Adrenal gland (tissue), 12 donors: ENCODE measurements around the gene EHBP1. TPM values are rescaled to one million over a fixed set of nuclear protein-coding genes. Genes with fewer than 3 reads are reported as not detected.
"Not testable (repeated sequence)": the region's sequence is repeated elsewhere in the genome, so short reads cannot be mapped to it uniquely, and the experiment has no call there.

ENCODE experiments used
- DNase-seq, 7 donors: peaks; one replicate each; pipeline ENCODE4 v3.0.0-alpha.2; 2019 to 2020
- H3K27ac ChIP-seq, 5 donors: fragments of 200-600 bp; sonication (generic) in 4 of 5; 1 replicate in 3 of 5; 2 replicates in 2 of 5; pipeline versions ENCODE4 v1.5.1 to v1.8.0; 2016 to 2020; ENCODE audit warnings: mild to moderate bottlenecking in 1 of 5
- H3K27me3 ChIP-seq: fragments of 200-600 bp; 2 replicates; pipeline ENCODE4 v1.8.0; 2021
- H3K36me3 ChIP-seq, 2 donors: fragments of 200-600 bp; replicated peaks in 1 of 2; 1 replicate in 1 of 2; 2 replicates in 1 of 2; pipeline versions ENCODE4 v1.5.1 to v1.8.0; 2018 to 2022
- H3K4me1 ChIP-seq, 2 donors: fragments of 200-600 bp; replicated peaks in 1 of 2; 1 replicate in 1 of 2; 2 replicates in 1 of 2; pipeline versions ENCODE4 v1.5.1 to v1.8.0; 2018 to 2021
- H3K4me3 ChIP-seq, 4 donors: fragments of 200-600 bp; sonication (generic) in 3 of 4; one replicate each; pipeline ENCODE4 v1.5.1; 2016 to 2018
- H3K9me3 ChIP-seq, 3 donors: fragments of 200-600 bp; sonication (generic) in 1 of 3; replicated peaks in 1 of 3; 1 replicate in 2 of 3; 2 replicates in 1 of 3; pipeline versions ENCODE4 v1.5.1 to v1.8.0; 2016 to 2021
- CTCF ChIP-seq, 6 experiments: fragments of 450-650 bp in 4 of 6; fragments of 200-600 bp in 2 of 6; sonication (generic) in 1 of 6; IDR thresholded peaks; 1 replicate in 5 of 6; 2 replicates in 1 of 6; pipeline versions ENCODE4 v1.5.1 to v1.8.0; 2016 to 2021; ENCODE audit warnings: antibody characterized with exemption in 6 of 6, mild to moderate bottlenecking in 2 of 6, moderate library complexity in 1 of 6
- POLR2A ChIP-seq, 2 donors: fragments of 450-650 bp; IDR thresholded peaks; one replicate each; pipeline ENCODE4 v1.6.1; 2017; ENCODE audit warnings: antibody characterized with exemption in 2 of 2, mild to moderate bottlenecking in 2 of 2, moderate library complexity in 1 of 2
- WGBS, 4 donors: extraction: QIAGEN DNeasy Blood & Tissue Kit in 2 of 4; methylation state at CpG; one replicate each; pipeline versions ENCODE4 v1.1.5 to v1.1.7; 2013 to 2017; 5-methylcytosine and 5-hydroxymethylcytosine counted together
- intact Hi-C, 2 donors: fragments of 100-400 bp; cut with DNase I; formaldehyde crosslinking; loops; one replicate each; pipeline versions ENCODE4 v1.14.1 to v1.15.0; 2022 to 2023
- polyA plus RNA-seq, 3 donors: library from polyadenylated mRNA; stranded (reverse); fragments of 200-250 nt in 2 of 3; fragments of 350-450 nt in 1 of 3; fragmentation: Illumina TruSeq in 1 of 3; extraction: RNeasy Lipid Tissue Mini Kit (QIAGEN cat#74804) in 1 of 3; gene quantifications; one replicate each; pipeline ENCODE4 v1.2.3, GENCODE V29; 2013 to 2014
- total RNA-seq, 9 donors: library from RNA; depleted of rRNA in 4 of 9; stranded (reverse); fragments of >200 nt in 4 of 9; fragments of 120-200 nt in 1 of 9; fragmentation: NEBNext Ultra II Directional in 1 of 9; extraction: Animal tissue kit (Norgen Biotek cat#: 25700) in 1 of 9; gene quantifications; one replicate each; pipeline versions ENCODE4 v1.1.0 to v1.2.4, GENCODE V29; 2013 to 2023
- donor health status: healthy with polysubstance abuse.
- donor health status: Bipolar disorder and iron deficiency.
- donor health status: DM: yes; HTN: yes; CAD: no.
- donor health status: DM: no; HTN: no; CAD: no.
- donor health status: DM: no; HTN: no; CAD: no.
- donor health status: DM: yes; HTN: yes; CAD: no.

EHBP1 gene
- total and polyA plus RNA-seq, 12 donors = 13.5 to 83.6 (median 46.3) TPM

DNA sequence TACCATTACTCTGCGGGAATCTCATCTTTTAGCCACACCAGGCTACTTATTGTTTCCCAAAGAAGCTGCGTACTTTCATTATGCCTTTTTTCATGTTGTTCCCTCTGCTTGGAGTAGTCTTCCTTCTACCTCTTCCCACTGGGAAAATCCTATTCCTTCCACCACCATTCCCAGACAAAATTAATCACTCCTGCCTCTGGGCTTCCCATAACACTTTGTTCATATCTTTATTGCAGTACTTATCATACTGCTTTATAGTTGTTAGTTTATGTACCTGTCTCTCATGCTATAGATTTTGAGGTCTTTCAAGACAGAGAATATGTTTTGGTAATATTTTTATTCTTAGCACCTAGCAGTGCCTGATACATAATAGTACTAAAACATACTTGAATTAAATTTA, 361.3 kb downstream of the EHBP1 start:
- no peak for DNase-seq
- 67 to 88% (median 81%) methylated on average over 2 of the region's 2 CpGs for WGBS, 4 donors
- Histone ChIP-seq H3K4me1 (no peaks in the 10 kb centered on the region), H3K27ac (no peak overlapping the region), H3K4me3 (no peak overlapping the region), H3K36me3 (no peaks in the 10 kb centered on the region), H3K27me3 (peaks cover 69% of the 10 kb centered on the region), H3K9me3 (peaks cover 0 to 4% (median 0%) of the 10 kb centered on the region in 3 donors)
- intact Hi-C loops = no loop called here
- TF ChIP-seq CTCF (IDR thresholded peaks at IDR 0.05) = no peak
- TF ChIP-seq POLR2A (IDR thresholded peaks at IDR 0.05) = no peak

DNA sequence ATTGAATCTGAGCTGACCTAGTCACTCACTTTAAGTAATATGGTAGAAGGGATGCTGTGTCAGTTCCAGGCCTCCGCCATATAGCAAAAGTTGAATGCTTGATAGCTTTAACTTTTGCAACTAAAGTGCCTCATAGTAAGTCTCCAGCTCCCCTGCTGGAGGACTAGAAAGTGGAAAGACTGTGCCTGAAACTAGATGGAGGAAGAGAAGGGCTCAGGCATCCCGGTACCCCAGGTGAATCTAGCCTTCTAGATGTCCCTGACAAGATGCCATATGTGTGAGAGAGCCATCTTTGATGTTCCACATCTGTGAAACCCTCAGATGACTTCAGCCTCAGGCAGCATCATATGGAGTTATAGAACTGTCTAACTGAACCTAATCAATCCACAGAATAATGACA, 366.2 kb downstream of the EHBP1 start:
- Histone ChIP-seq H3K4me3 (no peak overlapping the region), H3K36me3 (no peaks in the 10 kb centered on the region), H3K27ac (no peak overlapping the region), H3K9me3 (no peaks in the 10 kb centered on the region), H3K4me1 (no peaks in the 10 kb centered on the region), H3K27me3 (peaks cover 31% of the 10 kb centered on the region)
- intact Hi-C loops = no loop called here
- DNase-seq = no peak
- TF ChIP-seq CTCF (IDR thresholded peaks at IDR 0.05) (no peak), POLR2A (IDR thresholded peaks at IDR 0.05) (no peak)
- 78 to 88% (median 80%) methylated on average over 2 of the region's 2 CpGs for WGBS, 4 donors

GRCh38 chr2:63073994-63074393, 368.5 kb downstream of the EHBP1 start:
- TF ChIP-seq CTCF (IDR thresholded peaks at IDR 0.05) = no peak
- no peak for TF ChIP-seq POLR2A (IDR thresholded peaks at IDR 0.05)
- DNase-seq = no peak
- intact Hi-C loops = no loop called here
- Histone ChIP-seq H3K9me3 (no peaks in the 10 kb centered on the region), H3K4me3 (no peak overlapping the region), H3K36me3 (no peaks in the 10 kb centered on the region), H3K4me1 (no peaks in the 10 kb centered on the region), H3K27me3 (peaks cover 21% of the 10 kb centered on the region), H3K27ac (no peak overlapping the region)
- WGBS, 4 donors = 79 to 83% (median 79%) methylated on average over 3 of the region's 3 CpGs

DNA sequence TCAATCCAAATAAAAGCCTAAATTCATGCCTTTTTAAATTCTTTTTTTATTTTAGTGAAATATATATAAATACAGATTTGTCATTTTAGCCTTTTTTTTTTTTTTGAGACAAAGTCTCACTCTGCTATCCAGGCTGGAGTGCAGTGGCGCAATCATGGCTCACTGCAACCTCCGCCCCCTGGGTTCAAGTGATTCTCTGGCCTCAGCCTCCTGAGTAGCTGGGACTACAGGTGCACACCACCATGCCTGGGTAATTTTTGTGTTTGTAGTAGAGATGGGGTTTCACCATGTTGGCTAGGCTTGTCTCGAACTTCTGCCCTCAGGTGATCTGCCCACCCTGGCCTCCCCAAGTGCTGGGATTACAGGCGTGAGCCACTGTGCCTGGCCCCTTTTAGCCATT, 368.9 kb downstream of the EHBP1 start:
- H3K27ac ChIP-seq, H3K4me1 ChIP-seq, H3K4me3 ChIP-seq, intact Hi-C loops, H3K36me3 ChIP-seq, H3K9me3 ChIP-seq, DNase-seq: not testable (repeated sequence)
- WGBS, 4 donors = 79 to 85% (median 82%) methylated on average over 4 of the region's 4 CpGs
- peaks cover 17% of the 10 kb centered on the region for H3K27me3 ChIP-seq

GRCh38 chr2:63078852-63079606, 373.5 kb downstream of the EHBP1 start:
- Histone ChIP-seq H3K9me3 (no peaks in the 10 kb centered on the region), H3K4me3 (no peak overlapping the region), H3K36me3 (no peaks in the 10 kb centered on the region), H3K27ac (no peak overlapping the region), H3K4me1 (no peaks in the 10 kb centered on the region), H3K27me3 (peaks cover 18% of the 10 kb centered on the region)
- TF ChIP-seq CTCF (IDR thresholded peaks at IDR 0.05) (peak in 1 of 6 experiments; percentile 6), POLR2A (IDR thresholded peaks at IDR 0.05) (no peak)
- WGBS, 4 donors = 75 to 80% (median 77%) methylated on average over 4 of the region's 4 CpGs
- DNase-seq = no peak
- intact Hi-C loops = no loop called here
